Fibroblast of lung (primary cell): ENCODE results near the gene CEP164. TPM values are rescaled to one million over a fixed set of nuclear protein-coding genes. Genes with fewer than 3 reads are reported as not detected.

Source experiments
- DNase-seq, 2 donors: peaks; one replicate each; pipeline versions ENCODE4 v3.0.0 to v3.0.0-alpha.2; 2010; ENCODE audit warnings: low read depth in 2 of 2
- H2AFZ ChIP-seq: 2 replicates; pipeline ENCODE4 v1.5.1; 2012; ENCODE audit warnings: low read length, control low read depth, inconsistent platforms
- H3K27ac ChIP-seq: 2 replicates; pipeline ENCODE4 v1.5.1; 2011; ENCODE audit warnings: low read length, control low read depth; ENCODE audit not compliant: insufficient read depth
- H3K27me3 ChIP-seq: 2 replicates; pipeline ENCODE4 v1.5.1; 2011; ENCODE audit warnings: mild to moderate bottlenecking, low read length; ENCODE audit not compliant: control insufficient read depth, insufficient read depth
- H3K36me3 ChIP-seq: 2 replicates; pipeline ENCODE4 v1.5.1; 2011; ENCODE audit warnings: low read length; ENCODE audit not compliant: control insufficient read depth, insufficient read depth
- H3K4me1 ChIP-seq: 2 replicates; pipeline ENCODE4 v1.5.1; 2011; ENCODE audit warnings: low read length; ENCODE audit not compliant: control insufficient read depth, insufficient read depth; ENCODE audit errors: extremely low read depth
- H3K4me2 ChIP-seq: 2 replicates; pipeline ENCODE4 v1.5.1; 2011; ENCODE audit warnings: low read length, control low read depth; ENCODE audit not compliant: insufficient read depth; ENCODE audit errors: extremely low read depth
- H3K4me3 ChIP-seq, 4 experiments: fragments of 200-600 bp in 1 of 4; sonication (generic) in 1 of 4; replicated peaks in 1 of 4; 2 replicates each; pipeline ENCODE4 v1.5.1; 2011 to 2016; ENCODE audit warnings: low read length in 4 of 4, low read depth in 3 of 4, mild to moderate bottlenecking in 3 of 4, control low read depth in 2 of 4, inconsistent platforms in 1 of 4, mixed read lengths in 1 of 4; ENCODE audit not compliant: insufficient read depth in 1 of 4; ENCODE audit errors: control extremely low read depth in 1 of 4
- H3K79me2 ChIP-seq: 2 replicates; pipeline ENCODE4 v1.5.1; 2012; ENCODE audit warnings: mild to moderate bottlenecking, low read length, inconsistent platforms; ENCODE audit not compliant: control insufficient read depth, insufficient read depth
- H3K9ac ChIP-seq: 2 replicates; pipeline ENCODE4 v1.5.1; 2011; ENCODE audit warnings: mild to moderate bottlenecking, low read length, control low read depth; ENCODE audit not compliant: insufficient read depth
- H3K9me3 ChIP-seq: 2 replicates; pipeline ENCODE4 v1.5.1; 2012; ENCODE audit warnings: low read depth, low read length; ENCODE audit not compliant: control insufficient read depth, insufficient read depth
- H4K20me1 ChIP-seq: 2 replicates; pipeline ENCODE4 v1.5.1; 2011; ENCODE audit warnings: low read length; ENCODE audit not compliant: control insufficient read depth, insufficient read depth; ENCODE audit errors: extremely low read depth
- EZH2 ChIP-seq: IDR thresholded peaks from 2 replicates; pipeline ENCODE4 v1.5.1; 2012; ENCODE audit warnings: low read length, control low read depth, mild to moderate bottlenecking; ENCODE audit errors: missing control alignments
- polyA plus RNA-seq, 2 donors: library from polyadenylated mRNA; depleted of rRNA in 1 of 2; stranded (reverse) in 1 of 2; unstranded in 1 of 2; fragments of >200 nt; gene quantifications; 2 replicates each; pipeline ENCODE4 v1.2.1, GENCODE V29; 2011 to 2012; ENCODE audit warnings: missing spikeins in 1 of 2
- total RNA-seq: library from RNA; depleted of rRNA; stranded (reverse); fragments of >200 nt; gene quantifications from 2 replicates; pipeline ENCODE4 v1.2.1, GENCODE V29; 2014
- TF ChIP-seq, protein P1 (sequence below), 2 donors: IDR thresholded peaks in 1 of 2; conservative IDR thresholded peaks in 1 of 2; 1 replicate in 1 of 2; 2 replicates in 1 of 2; pipeline ENCODE4 v1.5.1; 2011 to 2012; ENCODE audit warnings: low read length in 2 of 2, control low read depth in 1 of 2, inconsistent platforms in 1 of 2, low read depth in 1 of 2, mild to moderate bottlenecking in 1 of 2

CEP164 gene
- total and polyA plus RNA-seq, 2 donors (not counting 1 experiment from before 2014, with no cell fraction given) = 16.1 to 33.5 TPM

DNA sequence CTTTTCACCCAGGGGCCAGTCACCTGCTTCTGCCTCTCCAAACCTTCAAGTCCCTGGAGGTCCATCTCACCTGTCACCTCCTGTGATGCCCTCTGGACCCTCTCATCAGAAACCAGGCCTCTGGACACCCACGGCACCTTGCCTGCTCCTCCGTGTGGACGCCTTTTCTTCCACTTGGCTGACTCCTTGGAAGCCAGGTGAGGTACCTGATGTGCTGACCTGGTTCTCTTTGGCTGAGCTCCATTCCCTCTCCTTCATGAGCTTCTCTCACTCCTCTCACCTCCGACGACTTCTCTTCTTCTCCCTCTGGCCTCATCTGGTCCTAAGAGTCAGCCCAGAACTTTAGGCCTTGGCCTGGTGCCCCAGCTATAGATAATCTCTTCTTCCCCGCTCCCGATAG lies 99.3 kb downstream of the CEP164 start:
- H2AFZ ChIP-seq = no peak overlapping the region
- H3K79me2 ChIP-seq = no peaks in the 10 kb centered on the region
- no peaks in the 10 kb centered on the region for H3K36me3 ChIP-seq
- H3K9me3 ChIP-seq = no peaks in the 10 kb centered on the region
- DNase-seq = no peak
- H3K27me3 ChIP-seq = peaks cover 2% of the 10 kb centered on the region
- TF ChIP-seq, protein P1, sequence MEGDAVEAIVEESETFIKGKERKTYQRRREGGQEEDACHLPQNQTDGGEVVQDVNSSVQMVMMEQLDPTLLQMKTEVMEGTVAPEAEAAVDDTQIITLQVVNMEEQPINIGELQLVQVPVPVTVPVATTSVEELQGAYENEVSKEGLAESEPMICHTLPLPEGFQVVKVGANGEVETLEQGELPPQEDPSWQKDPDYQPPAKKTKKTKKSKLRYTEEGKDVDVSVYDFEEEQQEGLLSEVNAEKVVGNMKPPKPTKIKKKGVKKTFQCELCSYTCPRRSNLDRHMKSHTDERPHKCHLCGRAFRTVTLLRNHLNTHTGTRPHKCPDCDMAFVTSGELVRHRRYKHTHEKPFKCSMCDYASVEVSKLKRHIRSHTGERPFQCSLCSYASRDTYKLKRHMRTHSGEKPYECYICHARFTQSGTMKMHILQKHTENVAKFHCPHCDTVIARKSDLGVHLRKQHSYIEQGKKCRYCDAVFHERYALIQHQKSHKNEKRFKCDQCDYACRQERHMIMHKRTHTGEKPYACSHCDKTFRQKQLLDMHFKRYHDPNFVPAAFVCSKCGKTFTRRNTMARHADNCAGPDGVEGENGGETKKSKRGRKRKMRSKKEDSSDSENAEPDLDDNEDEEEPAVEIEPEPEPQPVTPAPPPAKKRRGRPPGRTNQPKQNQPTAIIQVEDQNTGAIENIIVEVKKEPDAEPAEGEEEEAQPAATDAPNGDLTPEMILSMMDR (conservative IDR thresholded peaks at IDR 0.05 in 1 of 2, IDR thresholded peaks at IDR 0.05 in 1 of 2; ENCODE audit: low read depth in 1 of 2, low read length in 2 of 2) = no peak
- no peak for TF ChIP-seq EZH2
- no peak overlapping the region for H3K4me2 ChIP-seq
- H4K20me1 ChIP-seq = no peaks in the 10 kb centered on the region
- no peaks in the 10 kb centered on the region for H3K4me1 ChIP-seq
- H3K4me3 ChIP-seq = no peak overlapping the region
- H3K9ac ChIP-seq = no peak overlapping the region
- no peak overlapping the region for H3K27ac ChIP-seq

DNA sequence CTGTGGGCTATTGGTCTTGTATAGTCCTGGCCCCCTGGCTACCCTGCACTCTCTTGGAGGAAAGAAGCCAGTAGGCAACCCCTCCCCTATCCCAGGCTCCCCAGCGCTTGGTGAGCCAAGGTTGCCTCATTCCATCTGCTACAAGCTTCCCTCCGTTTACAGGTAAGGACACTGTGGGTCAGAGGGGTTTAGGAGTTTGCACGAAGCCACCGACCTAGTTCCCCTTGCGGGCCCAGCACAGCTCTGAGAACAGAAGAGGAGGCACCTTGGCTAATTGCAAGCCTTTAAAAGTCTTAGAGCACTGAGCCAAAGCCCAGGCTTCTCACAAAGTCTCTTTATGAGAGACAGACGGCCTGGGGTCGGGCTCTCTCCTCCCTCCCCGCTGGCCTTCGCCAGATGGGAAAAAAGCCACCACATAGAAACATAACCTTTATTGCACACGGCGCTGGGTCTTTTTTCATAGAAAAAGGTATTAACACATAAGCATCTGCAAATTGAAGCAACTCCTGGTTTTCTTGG lies 99.8 kb downstream of the CEP164 start:
- Histone ChIP-seq H3K9me3 (no peaks in the 10 kb centered on the region), H2AFZ (no peak overlapping the region), H3K79me2 (no peaks in the 10 kb centered on the region), H3K4me3 (no peak overlapping the region), H3K4me1 (no peaks in the 10 kb centered on the region), H4K20me1 (no peaks in the 10 kb centered on the region), H3K9ac (no peak overlapping the region), H3K4me2 (no peak overlapping the region), H3K36me3 (no peaks in the 10 kb centered on the region), H3K27ac (no peak overlapping the region), H3K27me3 (peaks cover 4% of the 10 kb centered on the region)
- no peak for DNase-seq
- no peak for TF ChIP-seq EZH2
- TF ChIP-seq, protein P1 (conservative IDR thresholded peaks at IDR 0.05 in 1 of 2, IDR thresholded peaks at IDR 0.05 in 1 of 2; ENCODE audit: low read depth in 1 of 2, low read length in 2 of 2) = no peak

- no peak overlapping the region for H3K4me3 ChIP-seq
- no peak overlapping the region for H3K9ac ChIP-seq
- H3K4me2 ChIP-seq = no peak overlapping the region
- H3K27me3 ChIP-seq = peaks cover 4% of the 10 kb centered on the region
- no peaks in the 10 kb centered on the region for H3K36me3 ChIP-seq
- no peaks in the 10 kb centered on the region for H3K79me2 ChIP-seq
- no peak overlapping the region for H3K27ac ChIP-seq
- no peak for DNase-seq
- TF ChIP-seq, protein P1 (conservative IDR thresholded peaks at IDR 0.05 in 1 of 2, IDR thresholded peaks at IDR 0.05 in 1 of 2; ENCODE audit: low read depth in 1 of 2, low read length in 2 of 2) = no peak
- H3K9me3 ChIP-seq = no peaks in the 10 kb centered on the region
- H2AFZ ChIP-seq = no peak overlapping the region
- H3K4me1 ChIP-seq = no peaks in the 10 kb centered on the region
- no peaks in the 10 kb centered on the region for H4K20me1 ChIP-seq
These were observed 100.7 kb downstream of the CEP164 start for GRCh38 chr11:117428186-117428855.
